Activated B cell treated with CpG ODN at 0.5 μM for 24 hours (primary cell): Measurements from ENCODE around the gene TTPAL. TPM values are rescaled to one million over a fixed set of nuclear protein-coding genes. Genes with fewer than 3 reads are reported as not detected.

ENCODE experiments used
- ATAC-seq: fragments of 200-7000 bp; cut with Tn5 transposase; one replicate; pipeline ENCODE4 v1.10.0; 2021; ENCODE audit warnings: low read depth, mild to moderate bottlenecking, moderate library complexity
- CTCF ChIA-PET: fragments of 350-600 bp; sonication (Branson Sonifier 250); formaldehyde crosslinking; loops from one replicate; lab custom pipeline; 2021; ENCODE audit warnings: antibody characterized with exemption; lab: Charles Lee
- POLR2A ChIA-PET: fragments of 350-600 bp; sonication (Branson Sonifier 250); formaldehyde crosslinking; loops from one replicate; lab custom pipeline; 2021; ENCODE audit warnings: antibody characterized with exemption; lab: Charles Lee
- DNase-seq: peaks from one replicate; pipeline ENCODE4 v3.0.0; 2022
- H3K27ac Mint-ChIP-seq: one replicate; pipeline ENCODE4 v1.8.0; 2020; ENCODE audit warnings: mixed read lengths
- H3K27me3 Mint-ChIP-seq: one replicate; pipeline ENCODE4 v1.8.0; 2021; ENCODE audit warnings: mixed read lengths
- H3K36me3 Mint-ChIP-seq: one replicate; pipeline ENCODE4 v1.8.0; 2021; ENCODE audit warnings: low read depth, mixed read lengths
- H3K4me1 Mint-ChIP-seq: one replicate; pipeline ENCODE4 v1.8.0; 2021; ENCODE audit warnings: mixed read lengths
- H3K4me3 Mint-ChIP-seq: one replicate; pipeline ENCODE4 v1.8.0; 2020; ENCODE audit warnings: mild to moderate bottlenecking, mixed read lengths
- H3K9me3 Mint-ChIP-seq: one replicate; pipeline ENCODE4 v1.8.0; 2020; ENCODE audit warnings: mixed read lengths
- CTCF ChIP-seq: fragments of 200-600 bp; IDR thresholded peaks from one replicate; pipeline ENCODE4 v1.8.0; 2022; ENCODE audit warnings: antibody characterized with exemption, mild to moderate bottlenecking
- intact Hi-C: fragments of 100-400 bp; cut with micrococcal nuclease; formaldehyde crosslinking; loops from one replicate; pipeline ENCODE4 v1.15.1; 2024
- total RNA-seq: library from RNA; stranded (reverse); gene quantifications from 2 replicates; pipeline ENCODE4 v1.2.3, GENCODE V29; 2022

TTPAL gene
- total RNA-seq, 1 donor from 2014 or later = 27.5 TPM

GRCh38 chr20:44442298-44443070 lies 33.2 kb upstream of the TTPAL start:
- Mint-ChIP-seq H3K4me3 (no peak overlapping the region), H3K4me1 (no peaks in the 10 kb centered on the region), H3K27ac (no peak overlapping the region), H3K27me3 (peaks cover 12% of the 10 kb centered on the region), H3K36me3 (no peaks in the 10 kb centered on the region), H3K9me3 (no peaks in the 10 kb centered on the region)
- ATAC-seq = no peak
- no peak for TF ChIP-seq CTCF
- POLR2A ChIA-PET = no interaction called here
- intact Hi-C loops = no loop called here
- DNase-seq = no peak
- CTCF ChIA-PET = no interaction called here

- no peak for DNase-seq
- Mint-ChIP-seq H3K4me1 (no peaks in the 10 kb centered on the region), H3K9me3 (no peaks in the 10 kb centered on the region)
Measured at GRCh38 chr20:44445742-44446710, 29.6 kb upstream of the TTPAL start.

GRCh38 chr20:44447827-44448419 lies 27.8 kb upstream of the TTPAL start:
- ChIA-PET CTCF (no interaction called here), POLR2A (no interaction called here)
- intact Hi-C loops = no loop called here
- H3K9me3 Mint-ChIP-seq = no peaks in the 10 kb centered on the region
- no peak for ATAC-seq
- peaks cover 7% of the 10 kb centered on the region for H3K27me3 Mint-ChIP-seq
- no peak overlapping the region for H3K27ac Mint-ChIP-seq
- no peak for DNase-seq
- H3K4me3 Mint-ChIP-seq = no peak overlapping the region
- TF ChIP-seq CTCF = no peak
- H3K4me1 Mint-ChIP-seq = no peaks in the 10 kb centered on the region
- H3K36me3 Mint-ChIP-seq = no peaks in the 10 kb centered on the region

More at GRCh38 chr20:44445742-44446710, 29.6 kb upstream of the TTPAL start:
- no peak for TF ChIP-seq CTCF
- Mint-ChIP-seq H3K27me3 (peaks cover 4% of the 10 kb centered on the region), H3K36me3 (no peaks in the 10 kb centered on the region), H3K27ac (no peak overlapping the region), H3K4me3 (no peak overlapping the region)
- intact Hi-C loops = no loop called here
- ChIA-PET CTCF (no interaction called here), POLR2A (no interaction called here)
- ATAC-seq = no peak

GRCh38 chr20:44448753-44449546 lies 26.7 kb upstream of the TTPAL start:
- TF ChIP-seq CTCF = no peak
- no peaks in the 10 kb centered on the region for H3K9me3 Mint-ChIP-seq
- ATAC-seq = no peak
- H3K27ac Mint-ChIP-seq = no peak overlapping the region
- ChIA-PET CTCF (no interaction called here), POLR2A (no interaction called here)
- intact Hi-C loops = no loop called here
- no peak for DNase-seq
- peaks cover 6% of the 10 kb centered on the region for H3K27me3 Mint-ChIP-seq
- no peaks in the 10 kb centered on the region for H3K36me3 Mint-ChIP-seq
- no peaks in the 10 kb centered on the region for H3K4me1 Mint-ChIP-seq
- H3K4me3 Mint-ChIP-seq = no peak overlapping the region
